Right lobe of liver (tissue), 4 donors: ENCODE measurements around the gene FOXP1.

Source experiments
- CTCF ChIP-seq, 4 donors: fragments of 200-600 bp in 3 of 4; fragments of 450-650 bp in 1 of 4; IDR thresholded peaks; one replicate each; pipeline versions ENCODE4 v1.5.1 to v1.8.0; 2016 to 2022; ENCODE audit warnings: antibody characterized with exemption in 4 of 4, mild to moderate bottlenecking in 2 of 4
- POLR2A ChIP-seq: fragments of 450-650 bp; IDR thresholded peaks from one replicate; pipeline ENCODE4 v1.6.1; 2017; ENCODE audit warnings: antibody characterized with exemption, mild to moderate bottlenecking
- donor health status: DM: no; HTN: no; CAD: no.
- donor health status: DM: no; HTN: no; CAD: no.
- donor health status: DM: no; HTN: yes; CAD: no.

- TF ChIP-seq POLR2A (no peak), CTCF (IDR thresholded peaks at IDR 0.05) (no peak)
Observed at GRCh38 chr3:71211083-71211482, 372.4 kb downstream of the FOXP1 start.
